Tibial nerve (tissue), 4 donors: ENCODE measurements around the gene VOPP1. TPM values are rescaled to one million over a fixed set of nuclear protein-coding genes. Genes with fewer than 3 reads are reported as not detected.

Experiments
- DNase-seq, 2 donors: peaks; one replicate each; pipeline ENCODE4 v3.0.0-alpha.2; 2019; ENCODE audit warnings: low spot score in 2 of 2
- H3K27ac ChIP-seq, 4 donors: fragments of 200-600 bp; sonication (generic) in 3 of 4; one replicate each; pipeline ENCODE4 v1.5.1; 2017 to 2019; ENCODE audit warnings: mild to moderate bottlenecking in 1 of 4
- H3K27me3 ChIP-seq, 2 donors: fragments of 200-600 bp; sonication (generic) in 1 of 2; one replicate each; pipeline versions ENCODE4 v1.5.1 to v1.6.0; 2017 to 2019
- H3K36me3 ChIP-seq, 3 donors: fragments of 200-600 bp; sonication (generic); one replicate each; pipeline ENCODE4 v1.5.1; 2018 to 2019
- H3K4me1 ChIP-seq, 4 donors: fragments of 200-600 bp; sonication (generic) in 3 of 4; one replicate each; pipeline ENCODE4 v1.5.1; 2017 to 2019
- H3K4me3 ChIP-seq, 4 donors: fragments of 200-600 bp; sonication (generic) in 3 of 4; one replicate each; pipeline ENCODE4 v1.5.1; 2017 to 2019; ENCODE audit warnings: mild to moderate bottlenecking in 1 of 4, moderate library complexity in 1 of 4
- H3K9me3 ChIP-seq, 4 donors: fragments of 200-600 bp; sonication (generic) in 3 of 4; one replicate each; pipeline ENCODE4 v1.5.1; 2017 to 2019
- CTCF ChIP-seq, 5 experiments: fragments of 200-600 bp in 3 of 5; fragments of 450-650 bp in 2 of 5; sonication (generic) in 3 of 5; IDR thresholded peaks; one replicate each; pipeline ENCODE4 v1.5.1; 2016 to 2019; ENCODE audit warnings: antibody characterized with exemption in 5 of 5, mild to moderate bottlenecking in 3 of 5, moderate library complexity in 2 of 5
- EP300 ChIP-seq, 2 donors: sonication (generic); formaldehyde crosslinking; IDR thresholded peaks; one replicate each; pipeline ENCODE4 v1.6.1; 2017; ENCODE audit warnings: antibody characterized with exemption in 2 of 2, mild to moderate bottlenecking in 1 of 2
- POLR2A ChIP-seq, 2 donors: fragments of 450-650 bp; IDR thresholded peaks; one replicate each; pipeline ENCODE4 v1.6.1; 2017; ENCODE audit warnings: antibody characterized with exemption in 2 of 2, mild to moderate bottlenecking in 2 of 2, moderate library complexity in 2 of 2
- WGBS, 2 donors: methylation state at CpG; one replicate each; pipeline ENCODE4 v1.1.5; 2018; 5-methylcytosine and 5-hydroxymethylcytosine counted together
- total RNA-seq, 4 donors: library from RNA; depleted of rRNA; stranded (reverse); fragments of >200 nt; gene quantifications; one replicate each; pipeline ENCODE4 v1.1.0, GENCODE V29; 2016

The VOPP1 gene
- total RNA-seq, 4 donors from 2014 or later = 49.2 to 58.5 (median 54.8) TPM

- 91 to 93% methylated on average over 8 of the region's 8 CpGs for WGBS, 2 donors
- Histone ChIP-seq H3K27ac (peak overlapping the region in 1 of 4 donors; percentile 29), H3K4me1 (peaks cover 0 to 17% (median 4%) of the 10 kb centered on the region in 4 donors)
Measured at GRCh38 chr7:55518836-55519235, 53.5 kb downstream of the VOPP1 start.

GRCh38 chr7:55517936-55518689, 54.2 kb downstream of the VOPP1 start:
- H3K9me3 ChIP-seq = no peaks in the 10 kb centered on the region

More at GRCh38 chr7:55518836-55519235, 53.5 kb downstream of the VOPP1 start:
- TF ChIP-seq POLR2A (IDR thresholded peaks at IDR 0.05) = no peak
- TF ChIP-seq CTCF (IDR thresholded peaks at IDR 0.05) = no peak
- no peak for TF ChIP-seq EP300 (IDR thresholded peaks at IDR 0.05)
- Histone ChIP-seq H3K9me3 (no peaks in the 10 kb centered on the region), H3K27me3 (no peaks in the 10 kb centered on the region), H3K4me3 (no peak overlapping the region), H3K36me3 (peaks cover 0 to 33% (median 15%) of the 10 kb centered on the region in 3 donors)
- no peak for DNase-seq

GRCh38 chr7:55517191-55517633, 55.1 kb downstream of the VOPP1 start:
- no peak overlapping the region for H3K4me3 ChIP-seq
- no peak overlapping the region for H3K27ac ChIP-seq
- peaks cover 0 to 48% (median 15%) of the 10 kb centered on the region in 3 donors for H3K36me3 ChIP-seq
- WGBS, 2 donors = 90 to 97% methylated on average over 10 to 12 of the region's 12 CpGs
- TF ChIP-seq POLR2A (IDR thresholded peaks at IDR 0.05) = no peak
- no peak for TF ChIP-seq CTCF (IDR thresholded peaks at IDR 0.05)
- TF ChIP-seq EP300 (IDR thresholded peaks at IDR 0.05) = no peak
- H3K4me1 ChIP-seq = peaks cover 0 to 9% (median 4%) of the 10 kb centered on the region in 4 donors
- DNase-seq = no peak
- no peaks in the 10 kb centered on the region for H3K9me3 ChIP-seq
- H3K27me3 ChIP-seq = no peaks in the 10 kb centered on the region

More at GRCh38 chr7:55517936-55518689, 54.2 kb downstream of the VOPP1 start:
- H3K27me3 ChIP-seq = no peaks in the 10 kb centered on the region
- peaks cover 0 to 17% (median 4%) of the 10 kb centered on the region in 4 donors for H3K4me1 ChIP-seq
- H3K36me3 ChIP-seq = peaks cover 0 to 39% (median 15%) of the 10 kb centered on the region in 3 donors
- TF ChIP-seq EP300 (IDR thresholded peaks at IDR 0.05) (no peak), POLR2A (IDR thresholded peaks at IDR 0.05) (no peak), CTCF (IDR thresholded peaks at IDR 0.05) (no peak)
- H3K27ac ChIP-seq = no peak overlapping the region
- DNase-seq = no peak
- 89 to 92% methylated on average over 13 to 15 of the region's 15 CpGs for WGBS, 2 donors
- no peak overlapping the region for H3K4me3 ChIP-seq

- 90 to 95% methylated on average over 4 of the region's 4 CpGs for WGBS, 2 donors
- H3K27me3 ChIP-seq = no peaks in the 10 kb centered on the region
- H3K4me1 ChIP-seq = peaks cover 0 to under 1% (median 0%) of the 10 kb centered on the region in 4 donors
- DNase-seq = no peak
- H3K27ac ChIP-seq = no peak overlapping the region
- H3K4me3 ChIP-seq = no peak overlapping the region
- no peaks in the 10 kb centered on the region for H3K9me3 ChIP-seq
- peaks cover 0 to 50% (median 15%) of the 10 kb centered on the region in 3 donors for H3K36me3 ChIP-seq
- TF ChIP-seq EP300 (IDR thresholded peaks at IDR 0.05) (no peak), POLR2A (IDR thresholded peaks at IDR 0.05) (no peak), CTCF (IDR thresholded peaks at IDR 0.05) (no peak)
Measured at GRCh38 chr7:55516409-55516808, 55.9 kb downstream of the VOPP1 start.

GRCh38 chr7:55515569-55516279, 56.6 kb downstream of the VOPP1 start:
- TF ChIP-seq EP300 (IDR thresholded peaks at IDR 0.05) = no peak
- no peak for TF ChIP-seq CTCF (IDR thresholded peaks at IDR 0.05)
- TF ChIP-seq POLR2A (IDR thresholded peaks at IDR 0.05) = no peak
- no peaks in the 10 kb centered on the region for H3K4me1 ChIP-seq
- no peak overlapping the region for H3K27ac ChIP-seq
- peaks cover 0 to 50% (median 15%) of the 10 kb centered on the region in 3 donors for H3K36me3 ChIP-seq
- no peak for DNase-seq
- no peaks in the 10 kb centered on the region for H3K9me3 ChIP-seq
- H3K27me3 ChIP-seq = no peaks in the 10 kb centered on the region
- 71 to 79% methylated on average over 13 of the region's 13 CpGs for WGBS, 2 donors
- H3K4me3 ChIP-seq = no peak overlapping the region
